ENCODE measurements around the gene NPW.
"Not testable (repeated sequence)": the region's sequence is repeated elsewhere in the genome, so short reads cannot be mapped to it uniquely, and the experiment has no call there.

The NPW gene

DNA sequence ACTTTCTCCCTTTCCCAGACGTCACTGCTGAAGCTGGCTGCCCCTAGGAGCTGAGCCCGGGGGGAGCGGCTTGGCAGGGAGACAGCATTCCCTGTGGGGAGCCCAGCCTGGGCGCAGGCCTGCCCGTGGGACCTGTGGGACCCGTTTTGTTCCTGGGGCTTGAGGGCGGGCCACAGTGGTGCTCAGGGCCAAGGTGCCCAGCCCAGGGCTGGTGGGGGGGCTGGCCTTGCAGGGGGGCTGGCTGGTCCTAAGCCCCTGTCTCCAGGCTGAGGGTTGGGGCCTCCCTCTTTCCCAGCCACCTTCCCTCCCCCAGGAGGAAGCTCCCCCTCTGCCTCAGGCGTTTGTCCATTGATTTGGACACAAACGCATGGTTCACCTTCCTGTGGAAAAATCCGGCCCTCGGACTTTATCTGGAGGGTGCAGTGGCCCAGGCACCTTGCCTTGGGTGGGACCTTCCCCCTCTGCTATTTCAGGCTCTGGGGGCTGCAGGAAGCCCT, 11.5 kb downstream of the NPW start:
- DNase-seq = no peak
- in situ Hi-C loops (cut with HindIII; ENCODE audit: low pct_ligation_motif_present, low pct_unique_long_range_greater_than_20kb, low sequenced_read_pairs) = loop anchor here (10.0 kb wide), 1 partner anchor 134 kb away; no protein-coding TSS in a partner anchor

GRCh38 chr16:2032285-2033056, 12.9 kb downstream of the NPW start:
- DNase-seq = no peak
- in situ Hi-C loops (cut with HindIII; ENCODE audit: low pct_ligation_motif_present, low pct_unique_long_range_greater_than_20kb, low sequenced_read_pairs) = loop anchor here (10.0 kb wide), 1 partner anchor 132 kb away; no protein-coding TSS in a partner anchor

DNA sequence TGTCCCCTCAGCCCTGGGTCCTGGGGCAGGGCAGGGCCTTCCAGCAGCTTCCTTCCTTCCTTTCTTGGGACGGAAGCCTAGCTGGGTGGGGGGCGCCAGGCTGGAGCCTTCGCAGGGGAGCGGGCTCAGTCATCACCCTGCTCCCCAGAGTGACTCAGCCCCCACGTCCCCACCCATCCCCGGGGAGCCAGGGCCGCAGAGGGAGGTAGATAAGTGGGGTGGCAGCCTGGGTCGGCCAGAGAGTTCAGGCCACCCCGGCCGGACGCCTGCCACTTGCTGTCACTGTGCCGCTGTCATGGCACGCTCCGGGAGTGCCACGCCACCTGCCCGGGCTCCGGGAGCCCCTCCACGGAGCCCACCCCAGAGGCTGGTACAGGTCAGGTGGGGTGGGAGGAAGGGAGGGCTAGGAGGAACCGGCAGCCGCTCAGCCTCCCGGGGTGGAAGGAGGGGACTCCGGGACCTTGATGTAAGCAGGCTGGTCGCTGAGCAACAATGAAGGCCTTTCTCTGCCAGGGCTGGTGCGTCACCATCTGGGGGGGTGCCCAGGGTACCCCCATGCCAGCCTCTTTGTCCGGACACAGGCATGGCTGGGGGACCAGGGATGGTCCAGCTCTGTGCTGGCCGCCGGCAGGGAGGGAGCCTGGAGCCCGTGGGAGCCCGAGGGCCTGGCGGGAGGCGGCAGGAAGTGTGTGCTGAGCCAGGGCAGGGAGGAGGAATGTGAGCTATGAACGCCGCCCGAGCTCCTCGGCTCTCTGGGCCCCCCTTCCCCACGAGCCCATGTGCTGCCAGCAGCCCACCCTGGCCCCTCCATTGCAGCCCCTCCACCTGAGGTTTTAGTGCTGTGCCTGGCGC, 13.7 kb downstream of the NPW start:
- no peak for DNase-seq
- in situ Hi-C loops (cut with HindIII; ENCODE audit: low pct_ligation_motif_present, low pct_unique_long_range_greater_than_20kb, low sequenced_read_pairs) = loop anchor here (10.0 kb wide), 1 partner anchor 132 kb away; no protein-coding TSS in a partner anchor

DNA sequence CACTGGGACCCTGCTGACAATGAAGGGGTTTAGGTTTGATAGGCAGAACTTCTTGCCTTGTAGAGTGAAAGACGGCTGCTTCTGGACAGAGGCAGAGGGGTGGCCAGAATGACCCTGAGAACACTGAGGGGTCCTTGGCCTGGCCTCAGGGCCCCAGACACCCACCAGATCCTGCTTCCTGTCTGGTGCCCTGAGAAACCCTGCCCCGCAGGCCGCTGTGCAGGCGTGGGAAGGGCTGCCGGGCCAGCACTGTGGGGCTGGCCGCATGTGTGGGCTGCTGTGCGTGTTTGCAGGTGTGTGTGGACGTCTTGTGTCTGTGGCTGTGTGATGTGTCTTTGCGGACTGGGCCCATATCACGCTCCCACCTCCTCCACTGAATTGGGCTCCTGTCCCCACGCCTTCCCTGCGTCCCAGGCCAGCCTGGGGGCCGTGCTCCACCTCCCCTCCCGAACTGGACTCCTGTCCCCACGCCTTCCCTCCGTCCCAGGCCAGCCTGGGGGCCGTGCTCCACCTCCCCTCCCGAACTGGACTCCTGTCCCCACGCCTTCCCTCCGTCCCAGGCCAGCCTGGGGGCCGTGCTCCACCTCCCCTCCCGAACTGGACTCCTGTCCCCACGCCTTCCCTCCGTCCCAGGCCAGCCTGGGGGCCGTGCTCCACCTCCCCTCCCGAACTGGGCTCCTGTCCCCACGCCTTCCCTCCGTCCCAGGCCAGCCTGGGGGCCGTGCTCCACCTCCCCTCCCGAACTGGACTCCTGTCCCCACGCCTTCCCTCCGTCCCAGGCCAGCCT, 14.5 kb downstream of the NPW start:
- in situ Hi-C loops (cut with HindIII; ENCODE audit: low pct_ligation_motif_present, low pct_unique_long_range_greater_than_20kb, low sequenced_read_pairs) = loop anchor here (10.0 kb wide), 1 partner anchor 131 kb away; no protein-coding TSS in a partner anchor
- not testable (repeated sequence) for DNase-seq

DNA sequence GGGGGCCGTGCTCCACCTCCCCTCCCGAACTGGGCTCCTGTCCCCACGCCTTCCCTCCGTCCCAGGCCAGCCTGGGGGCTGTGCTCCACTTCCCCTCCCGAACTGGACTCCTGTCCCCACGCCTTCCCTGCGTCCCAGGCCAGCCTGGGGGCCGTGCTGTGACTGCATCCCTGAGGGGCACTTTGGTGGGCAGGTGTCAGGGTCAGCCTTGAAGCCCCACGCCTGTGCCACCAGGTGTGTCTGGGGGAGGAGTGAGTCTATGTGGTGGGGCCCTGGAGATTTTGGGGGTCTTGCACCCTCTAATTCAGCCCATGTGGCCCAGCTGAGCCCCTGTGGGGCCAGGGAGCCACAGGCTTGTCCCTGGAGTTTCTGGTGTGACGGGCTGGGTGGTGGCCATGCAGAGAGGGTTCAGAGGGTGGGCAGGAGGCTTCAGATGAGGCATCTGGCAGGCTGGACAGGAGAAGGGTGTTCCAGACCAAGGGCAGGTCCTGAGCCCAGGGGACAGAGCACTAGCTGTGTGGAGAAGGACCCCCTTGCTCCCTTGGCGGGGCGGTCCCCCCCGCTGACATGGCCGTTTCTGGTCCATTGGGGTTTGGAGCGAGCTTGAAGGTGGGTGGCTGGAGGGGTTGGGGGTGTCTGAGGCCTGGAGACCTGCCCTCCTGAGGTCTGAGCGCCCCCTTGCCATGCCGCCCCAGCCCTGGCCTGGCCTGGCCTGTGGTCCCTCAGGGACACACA, 15.3 kb downstream of the NPW start:
- in situ Hi-C loops (cut with HindIII; ENCODE audit: low pct_ligation_motif_present, low pct_unique_long_range_greater_than_20kb, low sequenced_read_pairs) = loop anchor here (10.0 kb wide), 1 partner anchor 130 kb away; no protein-coding TSS in a partner anchor
- DNase-seq = no peak

- no peak for DNase-seq
- in situ Hi-C loops (cut with HindIII; ENCODE audit: low pct_ligation_motif_present, low pct_unique_long_range_greater_than_20kb, low sequenced_read_pairs) = loop anchor here (10.0 kb wide), 1 partner anchor 129 kb away; no protein-coding TSS in a partner anchor
Measured at GRCh38 chr16:2035431-2036199, 16.0 kb downstream of the NPW start.

- in situ Hi-C loops (cut with HindIII; ENCODE audit: low pct_ligation_motif_present, low pct_unique_long_range_greater_than_20kb, low sequenced_read_pairs) = loop anchor here (10.0 kb wide), 1 partner anchor 128 kb away; no protein-coding TSS in a partner anchor
- no peak for DNase-seq
Measured at GRCh38 chr16:2036200-2036966, 16.8 kb downstream of the NPW start.

DNA sequence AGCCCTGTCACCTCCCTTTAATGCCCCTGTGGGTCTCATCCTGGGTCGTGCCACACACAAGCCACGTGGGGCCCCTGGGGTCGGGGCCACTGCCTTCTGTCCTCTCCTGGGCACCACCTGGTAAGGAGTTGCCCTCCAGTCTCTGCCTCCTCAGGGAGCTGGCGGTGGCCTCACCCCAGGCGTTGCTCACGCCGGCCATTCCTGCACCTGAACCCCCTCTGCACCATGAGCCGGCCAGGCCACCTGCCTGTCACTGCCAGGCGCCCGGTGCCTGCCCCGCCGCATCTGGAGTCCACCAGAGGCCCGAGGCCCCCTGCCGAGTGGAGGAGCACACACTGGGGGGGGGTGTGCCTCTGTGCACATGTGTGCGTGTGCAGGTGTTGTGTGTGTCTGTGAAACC, 17.5 kb downstream of the NPW start:
- no peak for DNase-seq
- in situ Hi-C loops (cut with HindIII; ENCODE audit: low pct_ligation_motif_present, low pct_unique_long_range_greater_than_20kb, low sequenced_read_pairs) = loop anchor here (10.0 kb wide), 1 partner anchor 128 kb away; no protein-coding TSS in a partner anchor

- no peak for DNase-seq
- in situ Hi-C loops (cut with HindIII; ENCODE audit: low pct_ligation_motif_present, low pct_unique_long_range_greater_than_20kb, low sequenced_read_pairs) = loop anchor here (10.0 kb wide), 1 partner anchor 127 kb away; no protein-coding TSS in a partner anchor
Measured at GRCh38 chr16:2037647-2038381, 18.2 kb downstream of the NPW start.

DNA sequence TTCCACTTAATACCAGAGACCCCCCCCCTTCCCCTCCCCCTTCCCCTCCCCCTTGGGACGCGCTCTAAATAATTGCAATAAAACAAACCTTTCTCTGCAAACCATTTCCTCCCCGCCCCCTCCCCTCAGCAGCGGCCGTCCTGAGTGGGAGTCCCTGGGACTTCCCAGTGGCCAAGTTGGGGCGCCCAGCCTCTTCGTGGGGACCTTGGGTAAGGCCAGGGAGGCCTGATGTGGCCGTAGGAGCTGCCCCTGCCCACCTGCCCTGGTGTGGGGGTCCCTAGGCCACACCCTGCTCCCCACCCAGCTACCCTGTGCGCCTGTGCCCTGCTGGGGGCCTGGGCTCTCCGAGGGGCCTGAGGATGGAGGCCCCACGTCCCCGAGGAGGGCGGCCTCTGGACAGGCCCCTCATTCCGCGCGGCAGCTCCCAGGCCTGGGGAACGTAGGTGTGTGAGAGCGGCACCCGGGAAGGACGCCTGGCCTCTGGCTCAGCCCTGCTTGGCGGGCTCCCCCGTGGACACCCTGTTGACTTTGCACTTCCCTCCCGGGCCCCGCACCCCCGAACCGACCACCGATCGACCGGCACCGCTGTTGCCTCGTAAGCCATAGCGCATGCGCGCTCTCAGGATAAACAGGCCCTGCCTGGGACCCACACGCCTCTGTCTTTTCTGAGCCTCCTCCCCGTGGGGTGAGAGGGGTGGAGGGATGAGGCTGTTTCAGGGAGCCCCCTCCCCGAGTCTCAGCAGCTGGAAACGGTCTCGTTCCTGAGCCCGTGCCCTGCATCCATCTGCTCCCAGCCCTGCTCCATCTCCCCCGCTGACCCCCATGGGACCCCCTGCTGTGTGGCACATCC, 19.0 kb downstream of the NPW start:
- in situ Hi-C loops (cut with HindIII; ENCODE audit: low pct_ligation_motif_present, low pct_unique_long_range_greater_than_20kb, low sequenced_read_pairs) = loop anchor here (10.0 kb wide), 1 partner anchor 126 kb away; no protein-coding TSS in a partner anchor
- no peak for DNase-seq

- in situ Hi-C loops (cut with HindIII; ENCODE audit: low pct_ligation_motif_present, low pct_unique_long_range_greater_than_20kb, low sequenced_read_pairs) = loop anchor here (10.0 kb wide), 1 partner anchor 125 kb away; no protein-coding TSS in a partner anchor
- DNase-seq = no peak
Measured at GRCh38 chr16:2039274-2040031, 19.9 kb downstream of the NPW start.

DNA sequence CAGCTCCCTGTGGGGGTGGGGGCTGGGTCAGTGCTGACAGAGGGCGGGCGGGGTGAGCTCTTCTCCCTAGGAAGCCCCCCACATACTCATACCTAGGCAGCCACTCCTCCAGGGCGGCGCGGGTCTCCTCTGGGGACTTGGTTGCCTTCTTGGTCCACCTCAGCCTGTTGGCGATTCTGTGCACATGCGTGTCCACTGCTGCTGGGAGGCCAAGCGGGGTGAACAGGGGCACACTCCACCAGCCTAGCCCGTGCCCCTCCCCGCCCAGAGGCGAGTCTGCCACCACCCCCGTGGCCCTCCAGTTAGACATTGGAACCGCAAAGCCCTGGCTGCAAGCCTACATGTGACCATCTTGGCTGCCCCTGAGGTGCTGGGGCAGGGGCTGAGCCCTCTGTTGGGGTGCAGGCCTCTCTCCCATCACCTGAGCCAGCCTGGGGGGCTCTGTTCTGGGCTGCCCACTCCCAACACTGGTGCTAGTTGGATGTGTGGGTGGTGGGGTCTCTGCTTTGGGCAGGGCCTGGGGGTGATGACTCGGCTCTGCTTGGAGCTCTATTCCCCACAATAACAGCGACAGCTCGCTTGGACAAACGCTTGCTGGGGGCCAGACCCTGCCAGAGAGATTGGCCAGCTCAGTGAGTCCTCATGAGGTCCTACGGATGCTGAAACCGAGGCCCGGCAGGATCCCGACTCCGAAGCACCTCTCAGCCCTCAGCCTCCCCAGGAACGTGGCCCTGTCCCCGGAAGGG, 20.6 kb downstream of the NPW start:
- in situ Hi-C loops (cut with HindIII; ENCODE audit: low pct_ligation_motif_present, low pct_unique_long_range_greater_than_20kb, low sequenced_read_pairs) = no loop called here
- no peak for DNase-seq

- no peak for DNase-seq
- in situ Hi-C loops (cut with HindIII; ENCODE audit: low pct_ligation_motif_present, low pct_unique_long_range_greater_than_20kb, low sequenced_read_pairs) = no loop called here
Measured at GRCh38 chr16:2040787-2041522, 21.4 kb downstream of the NPW start.
